HEK293 (cell line): ENCODE data around the gene SECTM1.

ENCODE experiments used
- CTCF ChIA-PET: fragments of 350-600 bp; formaldehyde crosslinking; extraction: SDS; loops from one replicate; lab custom pipeline; 2021; ENCODE audit warnings: antibody characterized with exemption; lab: Yijun Ruan, JAX
- POLR2A ChIA-PET: fragments of 300-600 bp; formaldehyde crosslinking; extraction: SDS; loops from one replicate; lab custom pipeline; 2020; ENCODE audit warnings: antibody characterized with exemption, inconsistent platforms; lab: Yijun Ruan, JAX
- H3K27ac ChIP-seq: fragments of 200-500 bp; sonication (Bioruptor generic); 2 replicates; pipeline ENCODE4 v1.5.1; 2014; ENCODE audit warnings: low read depth, low read length, control low read depth, inconsistent platforms; ENCODE audit errors: extremely low read depth
- H3K36me3 ChIP-seq, 2 experiments: fragments of 200-500 bp in 1 of 2; sonication (Bioruptor generic) in 1 of 2; 1 replicate in 1 of 2; 2 replicates in 1 of 2; pipeline ENCODE4 v1.5.1; 2014 to 2017; ENCODE audit warnings: inconsistent platforms in 2 of 2, low read length in 2 of 2; ENCODE audit not compliant: control insufficient read depth in 2 of 2, insufficient read depth in 1 of 2
- H3K4me1 ChIP-seq: fragments of 200-500 bp; sonication (Bioruptor generic); 2 replicates; pipeline ENCODE4 v1.5.1; 2014; ENCODE audit warnings: mild to moderate bottlenecking, low read length, inconsistent platforms; ENCODE audit not compliant: control insufficient read depth, insufficient read depth
- H3K4me3 ChIP-seq: 2 replicates; pipeline ENCODE4 v1.5.1; 2011; ENCODE audit warnings: low read depth, mild to moderate bottlenecking, control low read depth, low read length, moderate library complexity
- H3K9me3 ChIP-seq: fragments of 200-500 bp; sonication (Bioruptor generic); 2 replicates; pipeline ENCODE4 v1.5.1; 2014; ENCODE audit warnings: low read depth, low read length, inconsistent platforms; ENCODE audit not compliant: control insufficient read depth, insufficient read depth
- KLF16 ChIP-seq: fragments of 450-650 bp; formaldehyde crosslinking; IDR thresholded peaks from 2 replicates; pipeline ENCODE4 v1.5.1; 2017; ENCODE audit warnings: missing biosample characterization, missing genetic modification characterization
- MZF1 ChIP-seq: fragments of 450-650 bp; formaldehyde crosslinking; IDR thresholded peaks from 2 replicates; pipeline ENCODE4 v1.5.1; 2017; ENCODE audit warnings: missing biosample characterization, missing genetic modification characterization, borderline replicate concordance
- PRDM1 ChIP-seq: fragments of 450-650 bp; formaldehyde crosslinking; IDR thresholded peaks from 2 replicates; pipeline ENCODE4; 2016; ENCODE audit warnings: missing biosample characterization, missing genetic modification characterization
- RBAK ChIP-seq: fragments of 450-650 bp; formaldehyde crosslinking; IDR thresholded peaks from 2 replicates; pipeline ENCODE4 v1.5.1; 2016; ENCODE audit warnings: missing biosample characterization, missing genetic modification characterization
- SP3 ChIP-seq: fragments of 450-650 bp; formaldehyde crosslinking; IDR thresholded peaks from 2 replicates; pipeline ENCODE4 v1.5.1; 2016; ENCODE audit warnings: missing biosample characterization, missing genetic modification characterization
- YY1 ChIP-seq: fragments of 450-650 bp; formaldehyde crosslinking; IDR thresholded peaks from 2 replicates; pipeline ENCODE4 v1.5.1; 2018; ENCODE audit warnings: missing biosample characterization, missing genetic modification characterization
- ZBTB20 ChIP-seq: fragments of 450-650 bp; formaldehyde crosslinking; IDR thresholded peaks from 2 replicates; pipeline ENCODE4 v1.5.1; 2016; ENCODE audit warnings: missing biosample characterization, missing genetic modification characterization
- ZBTB21 ChIP-seq: fragments of 450-650 bp; formaldehyde crosslinking; IDR thresholded peaks from 2 replicates; pipeline ENCODE4 v1.5.1; 2017; ENCODE audit warnings: missing biosample characterization, missing genetic modification characterization
- ZFP3 ChIP-seq: fragments of 450-650 bp; formaldehyde crosslinking; IDR thresholded peaks from 2 replicates; pipeline ENCODE4 v1.5.1; 2016; ENCODE audit warnings: low read depth, missing biosample characterization, missing genetic modification characterization
- ZNF112 ChIP-seq: fragments of 450-650 bp; formaldehyde crosslinking; IDR thresholded peaks from 2 replicates; pipeline ENCODE4 v1.5.0; 2017; ENCODE audit warnings: missing biosample characterization, missing genetic modification characterization
- ZNF174 ChIP-seq: fragments of 450-650 bp; formaldehyde crosslinking; IDR thresholded peaks from 2 replicates; pipeline ENCODE4 v1.5.0; 2017; ENCODE audit warnings: missing biosample characterization, mild to moderate bottlenecking, missing genetic modification characterization
- ZNF202 ChIP-seq: fragments of 450-650 bp; formaldehyde crosslinking; IDR thresholded peaks from 2 replicates; pipeline ENCODE4 v1.5.1; 2016; ENCODE audit warnings: missing biosample characterization, missing genetic modification characterization, borderline replicate concordance
- ZNF26 ChIP-seq: fragments of 450-650 bp; formaldehyde crosslinking; IDR thresholded peaks from 2 replicates; pipeline ENCODE4 v1.5.1; 2016; ENCODE audit warnings: missing biosample characterization, missing genetic modification characterization
- ZNF354C ChIP-seq: fragments of 450-650 bp; formaldehyde crosslinking; IDR thresholded peaks from 2 replicates; pipeline ENCODE4 v1.5.1; 2016; ENCODE audit warnings: missing biosample characterization, missing genetic modification characterization, low read depth, borderline replicate concordance
- ZNF391 ChIP-seq: fragments of 450-650 bp; formaldehyde crosslinking; IDR thresholded peaks from 2 replicates; pipeline ENCODE4 v1.5.1; 2016; ENCODE audit warnings: low read depth, missing biosample characterization, missing genetic modification characterization, borderline replicate concordance
- ZNF394 ChIP-seq: fragments of 450-650 bp; formaldehyde crosslinking; IDR thresholded peaks from 2 replicates; pipeline ENCODE4 v1.5.1; 2016; ENCODE audit warnings: missing biosample characterization, missing genetic modification characterization, mild to moderate bottlenecking, moderate library complexity, borderline replicate concordance
- ZNF488 ChIP-seq: fragments of 450-650 bp; formaldehyde crosslinking; IDR thresholded peaks from 2 replicates; pipeline ENCODE4 v1.5.1; 2016; ENCODE audit warnings: missing biosample characterization, missing genetic modification characterization
- ZNF529 ChIP-seq: fragments of 450-650 bp; formaldehyde crosslinking; IDR thresholded peaks from 2 replicates; pipeline ENCODE4 v1.5.1; 2017; ENCODE audit warnings: missing genetic modification characterization, missing biosample characterization; ENCODE audit not compliant: insufficient replicate concordance
- ZNF776 ChIP-seq: fragments of 450-650 bp; formaldehyde crosslinking; IDR thresholded peaks from 2 replicates; pipeline ENCODE4 v1.5.0; 2017; ENCODE audit warnings: missing biosample characterization, missing genetic modification characterization, borderline replicate concordance
- ZSCAN16 ChIP-seq: fragments of 450-650 bp; formaldehyde crosslinking; IDR thresholded peaks from 2 replicates; pipeline ENCODE4 v1.5.1; 2016; ENCODE audit warnings: missing biosample characterization, missing genetic modification characterization
- TF ChIP-seq, protein P1 (sequence below): sonication (generic); formaldehyde crosslinking; IDR thresholded peaks from 2 replicates; pipeline ENCODE4 v1.8.1; 2022; ENCODE audit warnings: mild to moderate bottlenecking, moderate library complexity, missing genetic modification reagents
- TF ChIP-seq, protein P2 (sequence below): fragments of 450-650 bp; formaldehyde crosslinking; IDR thresholded peaks from 2 replicates; pipeline ENCODE4 v1.5.1; 2016; ENCODE audit warnings: missing biosample characterization, missing genetic modification characterization

The SECTM1 gene

GRCh38 chr17:82380860-82381702 is 47.5 kb upstream of the SECTM1 start:
- no peak overlapping the region for H3K4me3 ChIP-seq
- ChIA-PET POLR2A (interaction anchor here (0.5 kb wide), 1 partner anchor 11 kb away, joined by 3 read pairs; no protein-coding TSS in a partner anchor), CTCF (interaction anchor here (0.7 to 0.9 kb wide), 2 partner anchors 36 to 166 kb away, joined by 3 read pairs; no protein-coding TSS in a partner anchor)
- H3K4me1 ChIP-seq: no peaks in the 10 kb centered on the region
- no peaks in the 10 kb centered on the region for H3K9me3 ChIP-seq
- H3K27ac ChIP-seq: no peak overlapping the region
- TF ChIP-seq ZBTB20 (tag by site-specific recombination) (no peak), YY1 (tag by site-specific recombination) (no peak), ZFP3 (tag by site-specific recombination) (peak; percentile 76), ZBTB21 (no peak), ZNF26 (tag by site-specific recombination) (no peak), PRDM1 (tag by site-specific recombination) (peak; percentile 63)
- H3K36me3 ChIP-seq: no peaks in the 10 kb centered on the region

GRCh38 chr17:82378741-82379021 is 45.1 kb upstream of the SECTM1 start:
- H3K36me3 ChIP-seq: no peaks in the 10 kb centered on the region
- CTCF ChIA-PET: no interaction called here
- TF ChIP-seq, protein P1, sequence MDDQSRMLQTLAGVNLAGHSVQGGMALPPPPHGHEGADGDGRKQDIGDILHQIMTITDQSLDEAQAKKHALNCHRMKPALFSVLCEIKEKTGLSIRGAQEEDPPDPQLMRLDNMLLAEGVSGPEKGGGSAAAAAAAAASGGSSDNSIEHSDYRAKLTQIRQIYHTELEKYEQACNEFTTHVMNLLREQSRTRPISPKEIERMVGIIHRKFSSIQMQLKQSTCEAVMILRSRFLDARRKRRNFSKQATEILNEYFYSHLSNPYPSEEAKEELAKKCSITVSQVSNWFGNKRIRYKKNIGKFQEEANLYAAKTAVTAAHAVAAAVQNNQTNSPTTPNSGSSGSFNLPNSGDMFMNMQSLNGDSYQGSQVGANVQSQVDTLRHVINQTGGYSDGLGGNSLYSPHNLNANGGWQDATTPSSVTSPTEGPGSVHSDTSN: no peak
- no peak for TF ChIP-seq RBAK
- TF ChIP-seq ZNF202 (tag by site-specific recombination): no peak
- no peak for TF ChIP-seq ZNF354C (tag by site-specific recombination)
- no peak for TF ChIP-seq MZF1 (tag by site-specific recombination)
- no peak for TF ChIP-seq SP3 (tag by site-specific recombination)
- TF ChIP-seq ZNF394: no peak
- no peak for TF ChIP-seq ZNF488 (tag by site-specific recombination)
- TF ChIP-seq KLF16: no peak
- TF ChIP-seq, protein P2, sequence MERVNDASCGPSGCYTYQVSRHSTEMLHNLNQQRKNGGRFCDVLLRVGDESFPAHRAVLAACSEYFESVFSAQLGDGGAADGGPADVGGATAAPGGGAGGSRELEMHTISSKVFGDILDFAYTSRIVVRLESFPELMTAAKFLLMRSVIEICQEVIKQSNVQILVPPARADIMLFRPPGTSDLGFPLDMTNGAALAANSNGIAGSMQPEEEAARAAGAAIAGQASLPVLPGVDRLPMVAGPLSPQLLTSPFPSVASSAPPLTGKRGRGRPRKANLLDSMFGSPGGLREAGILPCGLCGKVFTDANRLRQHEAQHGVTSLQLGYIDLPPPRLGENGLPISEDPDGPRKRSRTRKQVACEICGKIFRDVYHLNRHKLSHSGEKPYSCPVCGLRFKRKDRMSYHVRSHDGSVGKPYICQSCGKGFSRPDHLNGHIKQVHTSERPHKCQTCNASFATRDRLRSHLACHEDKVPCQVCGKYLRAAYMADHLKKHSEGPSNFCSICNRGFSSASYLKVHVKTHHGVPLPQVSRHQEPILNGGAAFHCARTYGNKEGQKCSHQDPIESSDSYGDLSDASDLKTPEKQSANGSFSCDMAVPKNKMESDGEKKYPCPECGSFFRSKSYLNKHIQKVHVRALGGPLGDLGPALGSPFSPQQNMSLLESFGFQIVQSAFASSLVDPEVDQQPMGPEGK: no peak
- no peak for TF ChIP-seq ZNF391
- no peak for TF ChIP-seq ZSCAN16 (tag by site-specific recombination)
- TF ChIP-seq ZNF112: no peak
- no peak for TF ChIP-seq ZNF776 (tag by site-specific recombination)
- TF ChIP-seq ZNF174 (tag by site-specific recombination): no peak
- TF ChIP-seq ZNF529 (tag by site-specific recombination): no peak
- POLR2A ChIA-PET: interaction anchor here (0.9 kb wide), 1 partner anchor 34 kb away, joined by 3 read pairs; no protein-coding TSS in a partner anchor
- H3K4me3 ChIP-seq: no peak overlapping the region
- H3K4me1 ChIP-seq: no peaks in the 10 kb centered on the region
- H3K27ac ChIP-seq: no peak overlapping the region
- no peaks in the 10 kb centered on the region for H3K9me3 ChIP-seq
